ENCODE data around the gene WFDC9. TPM values are rescaled to one million over a fixed set of nuclear protein-coding genes. Genes with fewer than 3 reads are reported as not detected.
"Not testable (repeated sequence)": the region's sequence is repeated elsewhere in the genome, so short reads cannot be mapped to it uniquely, and the experiment has no call there.

Gene WFDC9
- total RNA-seq, 2 donors from 2014 or later: not detected

GRCh38 chr20:45581702-45582101 lies 49.4 kb downstream of the WFDC9 start:
- no peak overlapping the region for H3K27ac ChIP-seq
- intact Hi-C loops (cut with DNase I): no loop called here

GRCh38 chr20:45579184-45579583 lies 51.9 kb downstream of the WFDC9 start, which contains the start of gene WFDC8:
WFDC8 (minus strand) TSS chr20:45579284; CDS start chr20:45579247, 37 bp downstream.
- Histone ChIP-seq H3K9me3 (no peaks in the 10 kb centered on the region), H3K4me3 (no peak within 1 kb of the TSS), H3K27me3 (no peaks in the 10 kb centered on the region), H3K36me3 (no peaks in the 10 kb centered on the region), H3K9ac (ENCODE audit: low read depth in 2 of 2, low read length in 2 of 2) (no peak within 1 kb of the TSS), H3K4me1 (no peaks in the 10 kb centered on the region), H3K27ac (no peak within 1 kb of the TSS)
- intact Hi-C loops (cut with DNase I): no loop called here
- TF ChIP-seq, protein P1, sequence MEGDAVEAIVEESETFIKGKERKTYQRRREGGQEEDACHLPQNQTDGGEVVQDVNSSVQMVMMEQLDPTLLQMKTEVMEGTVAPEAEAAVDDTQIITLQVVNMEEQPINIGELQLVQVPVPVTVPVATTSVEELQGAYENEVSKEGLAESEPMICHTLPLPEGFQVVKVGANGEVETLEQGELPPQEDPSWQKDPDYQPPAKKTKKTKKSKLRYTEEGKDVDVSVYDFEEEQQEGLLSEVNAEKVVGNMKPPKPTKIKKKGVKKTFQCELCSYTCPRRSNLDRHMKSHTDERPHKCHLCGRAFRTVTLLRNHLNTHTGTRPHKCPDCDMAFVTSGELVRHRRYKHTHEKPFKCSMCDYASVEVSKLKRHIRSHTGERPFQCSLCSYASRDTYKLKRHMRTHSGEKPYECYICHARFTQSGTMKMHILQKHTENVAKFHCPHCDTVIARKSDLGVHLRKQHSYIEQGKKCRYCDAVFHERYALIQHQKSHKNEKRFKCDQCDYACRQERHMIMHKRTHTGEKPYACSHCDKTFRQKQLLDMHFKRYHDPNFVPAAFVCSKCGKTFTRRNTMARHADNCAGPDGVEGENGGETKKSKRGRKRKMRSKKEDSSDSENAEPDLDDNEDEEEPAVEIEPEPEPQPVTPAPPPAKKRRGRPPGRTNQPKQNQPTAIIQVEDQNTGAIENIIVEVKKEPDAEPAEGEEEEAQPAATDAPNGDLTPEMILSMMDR (IDR thresholded peaks at IDR 0.05): no peak
- DNase-seq: no peak

More at GRCh38 chr20:45581702-45582101, 49.4 kb downstream of the WFDC9 start:
- no peaks in the 10 kb centered on the region for H3K9me3 ChIP-seq
- no peaks in the 10 kb centered on the region for H3K27me3 ChIP-seq
- no peaks in the 10 kb centered on the region for H3K36me3 ChIP-seq
- DNase-seq: no peak
- no peak overlapping the region for H3K9ac ChIP-seq (ENCODE audit: low read depth in 2 of 2, low read length in 2 of 2)
- H3K4me3 ChIP-seq: no peak overlapping the region
- TF ChIP-seq, protein P1 (IDR thresholded peaks at IDR 0.05): no peak
- H3K4me1 ChIP-seq: no peaks in the 10 kb centered on the region

GRCh38 chr20:45578231-45578630 lies 52.9 kb downstream of the WFDC9 start:
- TF ChIP-seq, protein P1 (IDR thresholded peaks at IDR 0.05): no peak
- Histone ChIP-seq H3K27me3 (no peaks in the 10 kb centered on the region), H3K4me1 (no peaks in the 10 kb centered on the region), H3K4me3 (no peak overlapping the region), H3K9me3 (no peaks in the 10 kb centered on the region), H3K9ac (ENCODE audit: low read depth in 2 of 2, low read length in 2 of 2) (no peak overlapping the region), H3K27ac (no peak overlapping the region), H3K36me3 (no peaks in the 10 kb centered on the region)
- DNase-seq: no peak
- intact Hi-C loops (cut with DNase I): no loop called here

GRCh38 chr20:45576995-45577394 lies 54.1 kb downstream of the WFDC9 start:
- intact Hi-C loops (cut with DNase I): no loop called here
- H3K4me1 ChIP-seq: no peaks in the 10 kb centered on the region
- DNase-seq: no peak
- no peaks in the 10 kb centered on the region for H3K27me3 ChIP-seq
- H3K9ac ChIP-seq (ENCODE audit: low read depth in 2 of 2, low read length in 2 of 2): no peak overlapping the region
- no peaks in the 10 kb centered on the region for H3K9me3 ChIP-seq
- H3K36me3 ChIP-seq: no peaks in the 10 kb centered on the region
- no peak overlapping the region for H3K4me3 ChIP-seq
- TF ChIP-seq, protein P1 (IDR thresholded peaks at IDR 0.05): no peak
- H3K27ac ChIP-seq: no peak overlapping the region

DNA sequence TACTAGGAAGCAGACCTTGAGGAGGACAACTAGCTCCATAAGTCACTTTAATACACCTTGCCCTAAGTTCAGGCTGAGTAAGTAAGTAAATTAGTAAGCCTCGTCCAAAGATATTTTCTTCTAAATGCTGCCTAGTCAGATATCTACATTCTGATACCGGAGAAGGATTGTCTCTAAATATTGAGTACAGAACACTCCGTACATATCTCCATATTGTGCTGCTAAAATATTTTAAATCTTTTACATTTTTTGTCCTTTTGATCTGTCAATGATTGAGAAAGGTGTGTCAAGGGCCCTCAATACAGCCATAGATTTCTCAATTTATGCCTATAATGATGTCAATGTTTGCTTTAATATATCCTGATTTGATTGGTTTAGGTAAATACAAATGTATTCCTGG lies 55.2 kb downstream of the WFDC9 start:
- TF ChIP-seq, protein P1 (IDR thresholded peaks at IDR 0.05): no peak
- intact Hi-C loops (cut with DNase I): no loop called here
- DNase-seq: no peak

DNA sequence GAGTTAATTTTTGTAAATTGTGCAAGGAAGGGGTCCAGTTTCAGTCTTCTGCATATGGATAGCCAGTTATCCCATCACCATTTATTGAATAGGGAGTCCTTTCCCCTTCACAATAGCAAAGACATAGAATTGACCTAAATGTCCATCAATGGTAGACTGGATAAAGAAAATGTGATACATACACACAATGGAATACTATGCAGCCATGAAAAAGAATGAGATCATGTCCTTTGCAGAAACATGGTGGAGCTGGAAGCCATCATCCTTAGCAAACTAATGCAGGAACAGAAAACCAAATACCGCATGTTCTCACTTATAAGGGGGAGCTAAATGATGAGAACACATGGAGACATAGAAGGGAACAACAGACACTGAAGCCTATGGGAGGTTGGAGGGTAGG lies 61.4 kb downstream of the WFDC9 start:
- H3K4me1 ChIP-seq; H3K9ac ChIP-seq (ENCODE audit: low read depth in 2 of 2, low read length in 2 of 2); DNase-seq; H3K4me3 ChIP-seq; H3K9me3 ChIP-seq; H3K36me3 ChIP-seq; H3K27me3 ChIP-seq; intact Hi-C loops (cut with DNase I); H3K27ac ChIP-seq: not testable (repeated sequence)

More for the DNA sequence above, 55.2 kb downstream of the WFDC9 start:
- Histone ChIP-seq H3K4me3 (no peak overlapping the region), H3K36me3 (no peaks in the 10 kb centered on the region), H3K27ac (no peak overlapping the region), H3K27me3 (no peaks in the 10 kb centered on the region), H3K4me1 (no peaks in the 10 kb centered on the region), H3K9ac (ENCODE audit: low read depth in 2 of 2, low read length in 2 of 2) (no peak overlapping the region), H3K9me3 (no peaks in the 10 kb centered on the region)

Data from colonic mucosa (tissue), 4 donors.